Keratinocyte (primary cell): Measurements from ENCODE around the gene OR2J3.

Experiments used
- CTCF ChIP-seq, 3 experiments: IDR thresholded peaks in 1 of 3; conservative IDR thresholded peaks in 1 of 3; optimal IDR thresholded peaks in 1 of 3; 2 replicates in 2 of 3; 3 replicates in 1 of 3; pipeline versions ENCODE3 to v1.5.1; 2011; ENCODE audit warnings: low read length in 3 of 3, mild to moderate bottlenecking in 3 of 3, moderate library complexity in 2 of 3, control low read depth in 1 of 3, inconsistent platforms in 1 of 3; ENCODE audit not compliant: insufficient read depth in 2 of 3; ENCODE audit errors: extremely low read depth in 1 of 3
- EZH2 ChIP-seq: IDR thresholded peaks from one replicate; pipeline ENCODE4 v1.6.1; 2012; ENCODE audit warnings: inconsistent platforms, mild to moderate bottlenecking, low read length, moderate library complexity

GRCh38 chr6:29071831-29072723, 35.8 kb upstream of the OR2J3 start:
- peak; percentile 79 to 92 (median 82) for TF ChIP-seq CTCF (optimal IDR thresholded peaks at IDR 0.05 in 1 of 3, IDR thresholded peaks at IDR 0.05 in 1 of 3, conservative IDR thresholded peaks at IDR 0.05 in 1 of 3; ENCODE audit: extremely low read depth in 1 of 3, insufficient read depth in 2 of 3, low read length in 3 of 3)
- no peak for TF ChIP-seq EZH2
